OCI-LY1 (cell line): ENCODE results near the gene ADGRA3.

ENCODE experiments used
- CTCF ChIP-seq: fragments of 200-600 bp; sonication (generic), shearing (Covaris generic); IDR thresholded peaks from 2 replicates; pipeline ENCODE4 v1.5.1; 2017; ENCODE audit warnings: mild to moderate bottlenecking, antibody characterized with exemption, low read length, moderate library complexity, mixed read lengths
- EZH2 ChIP-seq: fragments of 200-600 bp; sonication (generic), shearing (Covaris generic); IDR thresholded peaks from 2 replicates; pipeline ENCODE4 v1.8.0; 2017; ENCODE audit warnings: borderline replicate concordance, mixed run types, mild to moderate bottlenecking, antibody characterized with exemption, low read length, moderate library complexity, mixed read lengths

- TF ChIP-seq CTCF (no peak), EZH2 (no peak)
Observed at GRCh38 chr4:22486276-22486675, 29.6 kb downstream of the ADGRA3 start.
